ENCODE data around the gene LUZP1.

GRCh38 chr1:23088027-23088426 is 80.6 kb downstream of the LUZP1 start:
- TF ChIP-seq CTCF (IDR thresholded peaks at IDR 0.05) (no peak), POLR2A (IDR thresholded peaks at IDR 0.05) (no peak)
